HepG2 (cell line): ENCODE data around the gene EIF4A3.

ENCODE experiments used
- EP300 ChIP-seq, 3 experiments: sonication (generic) in 1 of 3; formaldehyde crosslinking in 1 of 3; IDR thresholded peaks; 2 replicates each; pipeline versions ENCODE4 v1.5.1 to v1.6.1; 2011 to 2020; ENCODE audit warnings: low read depth in 2 of 3, low read length in 2 of 3, borderline replicate concordance in 1 of 3, improper control_type of control experiment in 1 of 3, mild to moderate bottlenecking in 1 of 3, missing genetic modification reagents in 1 of 3, moderate library complexity in 1 of 3
- GRHL1 ChIP-seq: sonication (generic); formaldehyde crosslinking; conservative IDR thresholded peaks from 2 replicates; pipeline ENCODE4 v1.8.0; 2022; ENCODE audit warnings: missing genetic modification reagents
- TFDP1 ChIP-seq: IDR thresholded peaks from 2 replicates; pipeline ENCODE4 v1.6.1; 2016; ENCODE audit warnings: missing compliant biosample characterization, missing genetic modification reagents, borderline replicate concordance
- ZNF704 ChIP-seq: sonication (generic); formaldehyde crosslinking; IDR thresholded peaks from 2 replicates; pipeline ENCODE4 v1.8.1; 2023; ENCODE audit warnings: mild to moderate bottlenecking, inconsistent platforms, moderate library complexity, missing genetic modification reagents, borderline replicate concordance
- TF ChIP-seq, protein P1 (sequence below): sonication (generic); formaldehyde crosslinking; IDR thresholded peaks from 2 replicates; pipeline ENCODE4 v1.5.0; 2020; ENCODE audit warnings: mild to moderate bottlenecking, missing genetic modification reagents, borderline replicate concordance

DNA sequence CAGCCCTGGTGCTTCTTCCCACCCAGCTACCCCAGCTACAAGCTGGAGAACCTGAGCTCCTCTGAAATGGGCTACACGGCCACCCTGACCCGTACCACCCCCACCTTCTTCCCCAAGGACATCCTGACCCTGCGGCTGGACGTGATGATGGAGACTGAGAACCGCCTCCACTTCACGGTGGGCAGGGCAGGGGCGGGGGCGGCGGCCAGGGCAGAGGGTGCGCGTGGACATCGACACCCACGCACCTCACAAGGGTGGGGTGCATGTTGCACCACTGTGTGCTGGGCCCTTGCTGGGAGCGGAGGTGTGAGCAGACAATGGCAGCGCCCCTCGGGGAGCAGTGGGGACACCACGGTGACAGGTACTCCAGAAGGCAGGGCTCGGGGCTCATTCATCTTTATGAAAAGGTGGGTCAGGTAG lies 42.0 kb downstream of the EIF4A3 start:
- TF ChIP-seq EP300 (IDR thresholded peaks at IDR 0.05; ENCODE audit: low read depth in 2 of 2, low read length in 2 of 2) (no peak), EP300 (CRISPR knock-in tag; IDR thresholded peaks at IDR 0.05; ENCODE audit: borderline replicate concordance) (no peak), ZNF704 (CRISPR knock-in tag) (no peak), TFDP1 (CRISPR knock-in tag) (no peak), GRHL1 (CRISPR knock-in tag) (no peak)
- TF ChIP-seq, protein P1, sequence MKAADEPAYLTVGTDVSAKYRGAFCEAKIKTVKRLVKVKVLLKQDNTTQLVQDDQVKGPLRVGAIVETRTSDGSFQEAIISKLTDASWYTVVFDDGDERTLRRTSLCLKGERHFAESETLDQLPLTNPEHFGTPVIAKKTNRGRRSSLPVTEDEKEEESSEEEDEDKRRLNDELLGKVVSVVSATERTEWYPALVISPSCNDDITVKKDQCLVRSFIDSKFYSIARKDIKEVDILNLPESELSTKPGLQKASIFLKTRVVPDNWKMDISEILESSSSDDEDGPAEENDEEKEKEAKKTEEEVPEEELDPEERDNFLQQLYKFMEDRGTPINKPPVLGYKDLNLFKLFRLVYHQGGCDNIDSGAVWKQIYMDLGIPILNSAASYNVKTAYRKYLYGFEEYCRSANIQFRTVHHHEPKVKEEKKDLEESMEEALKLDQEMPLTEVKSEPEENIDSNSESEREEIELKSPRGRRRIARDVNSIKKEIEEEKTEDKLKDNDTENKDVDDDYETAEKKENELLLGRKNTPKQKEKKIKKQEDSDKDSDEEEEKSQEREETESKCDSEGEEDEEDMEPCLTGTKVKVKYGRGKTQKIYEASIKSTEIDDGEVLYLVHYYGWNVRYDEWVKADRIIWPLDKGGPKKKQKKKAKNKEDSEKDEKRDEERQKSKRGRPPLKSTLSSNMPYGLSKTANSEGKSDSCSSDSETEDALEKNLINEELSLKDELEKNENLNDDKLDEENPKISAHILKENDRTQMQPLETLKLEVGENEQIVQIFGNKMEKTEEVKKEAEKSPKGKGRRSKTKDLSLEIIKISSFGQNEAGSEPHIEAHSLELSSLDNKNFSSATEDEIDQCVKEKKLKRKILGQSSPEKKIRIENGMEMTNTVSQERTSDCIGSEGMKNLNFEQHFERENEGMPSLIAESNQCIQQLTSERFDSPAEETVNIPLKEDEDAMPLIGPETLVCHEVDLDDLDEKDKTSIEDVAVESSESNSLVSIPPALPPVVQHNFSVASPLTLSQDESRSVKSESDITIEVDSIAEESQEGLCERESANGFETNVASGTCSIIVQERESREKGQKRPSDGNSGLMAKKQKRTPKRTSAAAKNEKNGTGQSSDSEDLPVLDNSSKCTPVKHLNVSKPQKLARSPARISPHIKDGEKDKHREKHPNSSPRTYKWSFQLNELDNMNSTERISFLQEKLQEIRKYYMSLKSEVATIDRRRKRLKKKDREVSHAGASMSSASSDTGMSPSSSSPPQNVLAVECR = no peak
